Ascending aorta (tissue), 2 donors: ENCODE measurements around the gene AIG1. TPM values are rescaled to one million over a fixed set of nuclear protein-coding genes. Genes with fewer than 3 reads are reported as not detected.

Experiments used
- DNase-seq, 2 donors: peaks; one replicate each; pipeline ENCODE4 v3.0.0-alpha.2; 2019; ENCODE audit warnings: low spot score in 2 of 2
- H3K27ac ChIP-seq, 2 donors: fragments of 200-600 bp; sonication (generic); one replicate each; pipeline ENCODE4 v1.5.1; 2016 to 2017; ENCODE audit warnings: mild to moderate bottlenecking in 1 of 2
- H3K27me3 ChIP-seq: fragments of 200-600 bp; sonication (generic); one replicate; pipeline ENCODE4 v1.5.1; 2017
- H3K36me3 ChIP-seq, 2 donors: fragments of 200-600 bp; sonication (generic); one replicate each; pipeline ENCODE4 v1.5.1; 2016
- H3K4me1 ChIP-seq, 2 donors: fragments of 200-600 bp; sonication (generic); one replicate each; pipeline ENCODE4 v1.5.1; 2016 to 2017; ENCODE audit warnings: mild to moderate bottlenecking in 1 of 2
- H3K4me3 ChIP-seq, 2 donors: fragments of 200-600 bp; sonication (generic); one replicate each; pipeline ENCODE4 v1.5.1; 2016 to 2017; ENCODE audit warnings: mild to moderate bottlenecking in 1 of 2
- H3K9me3 ChIP-seq, 2 donors: fragments of 200-600 bp; sonication (generic); one replicate each; pipeline ENCODE4 v1.5.1; 2016
- intact Hi-C: fragments of 100-400 bp; cut with DNase I; formaldehyde crosslinking; loops from one replicate; pipeline ENCODE4 v1.15.1; 2023
- total RNA-seq: library from RNA; depleted of rRNA; stranded (reverse); fragments of >200 nt; gene quantifications from one replicate; pipeline ENCODE4 v1.1.0, GENCODE V29; 2016
- TF ChIP-seq, protein P1 (sequence below), 3 experiments: fragments of 200-600 bp in 2 of 3; fragments of 450-650 bp in 1 of 3; sonication (generic) in 2 of 3; IDR thresholded peaks; one replicate each; pipeline ENCODE4 v1.5.1; 2016 to 2019; ENCODE audit warnings: antibody characterized with exemption in 3 of 3, mild to moderate bottlenecking in 1 of 3, moderate library complexity in 1 of 3

Gene AIG1
- total RNA-seq, 1 donor from 2014 or later, result 5.3 TPM

DNA sequence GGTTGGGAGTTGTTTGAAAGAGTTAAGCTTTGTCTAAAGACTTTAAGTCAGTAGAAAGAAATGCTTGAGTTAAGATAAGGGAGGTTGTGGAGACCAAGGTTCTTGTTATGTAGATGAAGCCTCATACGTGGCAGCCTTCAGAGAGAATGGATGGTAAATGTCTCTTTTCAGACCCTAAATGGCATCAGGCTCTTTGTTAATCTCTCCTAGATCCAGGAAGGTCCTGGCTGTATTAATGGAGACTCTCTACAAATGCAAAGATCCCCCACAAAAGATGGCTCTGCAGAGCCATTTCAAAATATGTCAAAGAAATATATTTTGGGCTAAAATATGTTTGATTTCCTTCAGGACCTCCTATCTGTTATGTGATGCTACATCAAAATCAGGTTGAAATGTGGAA, 228.2 kb downstream of the AIG1 start:
- intact Hi-C loops, result loop anchor here (10.0 kb wide), 1 partner anchor 594 kb away; no protein-coding TSS in a partner anchor
- H3K4me3 ChIP-seq, result no peak overlapping the region

DNA sequence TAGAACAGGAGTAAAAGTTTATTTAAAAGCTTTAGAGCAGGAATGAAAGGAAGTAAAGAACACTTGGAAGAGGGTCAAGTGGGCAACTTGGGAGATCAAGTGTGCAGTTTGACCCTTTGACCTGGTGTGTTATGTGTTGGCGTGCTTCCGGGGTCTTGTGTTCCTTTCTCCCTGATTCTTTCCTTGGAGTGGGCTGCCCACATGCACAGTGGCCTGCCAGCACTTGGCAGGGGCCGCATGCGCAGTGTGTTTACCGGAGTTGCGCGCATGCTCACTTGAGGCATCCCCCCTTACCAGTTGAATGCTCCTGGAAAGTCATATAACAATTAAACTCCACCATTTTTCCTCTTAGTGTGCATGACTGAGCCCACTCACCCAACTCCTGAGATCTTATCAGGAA, 229.5 kb downstream of the AIG1 start:
- TF ChIP-seq, protein P1, sequence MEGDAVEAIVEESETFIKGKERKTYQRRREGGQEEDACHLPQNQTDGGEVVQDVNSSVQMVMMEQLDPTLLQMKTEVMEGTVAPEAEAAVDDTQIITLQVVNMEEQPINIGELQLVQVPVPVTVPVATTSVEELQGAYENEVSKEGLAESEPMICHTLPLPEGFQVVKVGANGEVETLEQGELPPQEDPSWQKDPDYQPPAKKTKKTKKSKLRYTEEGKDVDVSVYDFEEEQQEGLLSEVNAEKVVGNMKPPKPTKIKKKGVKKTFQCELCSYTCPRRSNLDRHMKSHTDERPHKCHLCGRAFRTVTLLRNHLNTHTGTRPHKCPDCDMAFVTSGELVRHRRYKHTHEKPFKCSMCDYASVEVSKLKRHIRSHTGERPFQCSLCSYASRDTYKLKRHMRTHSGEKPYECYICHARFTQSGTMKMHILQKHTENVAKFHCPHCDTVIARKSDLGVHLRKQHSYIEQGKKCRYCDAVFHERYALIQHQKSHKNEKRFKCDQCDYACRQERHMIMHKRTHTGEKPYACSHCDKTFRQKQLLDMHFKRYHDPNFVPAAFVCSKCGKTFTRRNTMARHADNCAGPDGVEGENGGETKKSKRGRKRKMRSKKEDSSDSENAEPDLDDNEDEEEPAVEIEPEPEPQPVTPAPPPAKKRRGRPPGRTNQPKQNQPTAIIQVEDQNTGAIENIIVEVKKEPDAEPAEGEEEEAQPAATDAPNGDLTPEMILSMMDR (IDR thresholded peaks at IDR 0.05), result no peak
- no peaks in the 10 kb centered on the region for H3K36me3 ChIP-seq
- H3K4me3 ChIP-seq, result no peak overlapping the region
- H3K27ac ChIP-seq, result no peak overlapping the region
- intact Hi-C loops, result no loop called here
- H3K27me3 ChIP-seq, result no peaks in the 10 kb centered on the region
- no peaks in the 10 kb centered on the region for H3K9me3 ChIP-seq
- DNase-seq, result no peak
- H3K4me1 ChIP-seq, result peaks cover 0 to 12% of the 10 kb centered on the region in 2 donors

More for the DNA sequence above, 228.2 kb downstream of the AIG1 start:
- Histone ChIP-seq H3K4me1 (peaks cover 0 to 18% of the 10 kb centered on the region in 2 donors), H3K36me3 (no peaks in the 10 kb centered on the region), H3K27ac (no peak overlapping the region), H3K9me3 (no peaks in the 10 kb centered on the region), H3K27me3 (no peaks in the 10 kb centered on the region)
- no peak for DNase-seq
- TF ChIP-seq, protein P1 (IDR thresholded peaks at IDR 0.05), result no peak

DNA sequence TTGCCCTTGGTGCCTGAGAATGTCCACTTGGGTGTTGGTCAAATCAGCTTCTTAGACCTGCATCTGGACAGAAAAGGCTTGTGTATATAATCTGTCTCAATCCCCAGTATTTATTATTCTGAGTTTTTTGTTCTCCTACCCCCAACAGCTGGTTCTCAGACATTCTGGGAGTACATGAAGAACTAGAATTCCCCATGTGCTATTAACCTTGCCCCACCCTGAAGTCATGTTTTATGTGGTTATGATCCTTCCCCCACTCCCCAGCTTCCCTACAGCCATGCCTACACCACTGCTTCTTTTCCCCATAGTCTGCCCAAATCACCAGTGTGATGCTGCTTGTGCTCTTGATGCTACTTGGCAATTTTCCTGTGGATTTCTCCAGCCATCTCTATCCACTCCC, 232.8 kb downstream of the AIG1 start:
- Histone ChIP-seq H3K4me1 (no peaks in the 10 kb centered on the region), H3K27me3 (no peaks in the 10 kb centered on the region), H3K27ac (no peak overlapping the region), H3K9me3 (no peaks in the 10 kb centered on the region), H3K36me3 (no peaks in the 10 kb centered on the region), H3K4me3 (no peak overlapping the region)
- intact Hi-C loops, result no loop called here
- DNase-seq, result no peak
- TF ChIP-seq, protein P1 (IDR thresholded peaks at IDR 0.05), result no peak

DNA sequence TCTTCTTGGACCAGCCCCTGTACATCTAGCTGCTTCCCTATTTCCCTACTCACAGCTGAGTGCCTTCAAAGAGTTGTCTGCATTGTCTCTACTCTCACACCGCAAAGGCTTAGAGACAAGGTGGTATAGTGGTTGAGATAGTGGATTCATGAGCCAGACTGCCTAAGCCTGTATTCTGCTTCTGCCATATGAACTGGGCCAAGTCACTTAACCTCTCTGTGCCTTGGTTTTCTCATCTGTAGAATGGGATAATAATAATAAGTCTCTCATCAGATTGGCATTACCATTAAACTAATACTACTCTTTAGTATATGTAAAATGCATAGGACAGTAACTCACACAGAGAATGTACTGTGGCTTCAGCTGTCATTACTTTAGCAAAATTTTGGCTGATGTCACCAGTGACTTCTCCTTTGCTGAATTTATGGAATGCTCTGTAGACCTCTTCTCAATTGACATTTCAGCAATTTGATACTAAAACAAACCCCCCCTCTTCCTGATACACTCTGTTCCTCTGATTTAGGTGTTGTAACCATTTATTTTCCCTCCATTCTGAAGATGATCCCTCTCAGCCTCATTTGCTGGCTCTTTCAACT, 233.7 kb downstream of the AIG1 start:
- intact Hi-C loops, result no loop called here
- Histone ChIP-seq H3K27ac (no peak overlapping the region), H3K9me3 (no peaks in the 10 kb centered on the region), H3K4me1 (no peaks in the 10 kb centered on the region), H3K36me3 (no peaks in the 10 kb centered on the region), H3K27me3 (no peaks in the 10 kb centered on the region), H3K4me3 (no peak overlapping the region)
- TF ChIP-seq, protein P1 (IDR thresholded peaks at IDR 0.05), result no peak
- DNase-seq, result no peak

DNA sequence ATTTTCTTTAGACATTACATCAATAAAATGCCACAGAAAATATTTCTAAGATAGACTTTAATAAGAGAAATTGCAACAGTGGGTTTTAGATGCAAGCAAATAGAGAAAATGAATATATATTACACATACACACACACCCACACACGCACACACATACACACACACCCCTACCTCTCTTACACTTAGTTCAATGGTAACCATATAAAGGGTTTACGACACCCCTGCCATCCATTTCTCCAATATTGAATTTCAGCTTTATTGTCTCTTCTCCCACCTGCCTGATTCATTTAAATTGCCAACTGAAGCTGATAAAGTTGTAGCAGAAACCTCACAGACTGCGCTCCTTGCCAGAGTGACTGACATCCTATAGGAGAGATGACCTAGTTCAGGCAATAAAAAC, 235.2 kb downstream of the AIG1 start:
- TF ChIP-seq, protein P1 (IDR thresholded peaks at IDR 0.05), result no peak
- intact Hi-C loops, result no loop called here
- Histone ChIP-seq H3K9me3 (no peaks in the 10 kb centered on the region), H3K4me3 (no peak overlapping the region), H3K27ac (no peak overlapping the region), H3K4me1 (no peaks in the 10 kb centered on the region), H3K36me3 (no peaks in the 10 kb centered on the region), H3K27me3 (no peaks in the 10 kb centered on the region)
- DNase-seq, result no peak

DNA sequence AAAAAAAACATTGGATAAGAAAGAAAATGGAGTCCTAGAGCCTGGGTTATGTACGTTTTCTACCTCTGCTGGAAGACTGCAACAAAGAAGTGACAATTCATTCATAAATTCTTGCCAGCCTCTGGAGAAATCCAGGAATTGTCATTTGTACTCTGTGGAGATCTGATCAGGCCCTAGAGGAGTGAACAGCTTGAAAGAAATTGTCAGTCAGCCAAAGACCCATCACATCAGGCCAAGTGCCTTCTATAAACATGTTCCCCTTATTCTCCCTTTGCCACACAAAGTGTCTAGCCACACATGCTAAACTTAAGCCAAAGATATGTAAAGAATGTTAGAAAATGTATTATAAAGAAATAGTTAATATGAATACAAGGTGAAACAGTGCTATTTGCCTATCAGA, 237.4 kb downstream of the AIG1 start:
- no peaks in the 10 kb centered on the region for H3K4me1 ChIP-seq
- intact Hi-C loops, result no loop called here
- no peak for DNase-seq

More for the DNA sequence above, 237.4 kb downstream of the AIG1 start:
- no peak overlapping the region for H3K4me3 ChIP-seq
- no peaks in the 10 kb centered on the region for H3K9me3 ChIP-seq
- H3K27me3 ChIP-seq, result no peaks in the 10 kb centered on the region
- no peaks in the 10 kb centered on the region for H3K36me3 ChIP-seq
- H3K27ac ChIP-seq, result no peak overlapping the region
- TF ChIP-seq, protein P1 (IDR thresholded peaks at IDR 0.05), result no peak
